B cell (primary cell): ENCODE results near the gene PWWP2B. TPM values are rescaled to one million over a fixed set of nuclear protein-coding genes. Genes with fewer than 3 reads are reported as not detected.
A peak's percentile ranks its signal among the peaks of the same experiment; 100 is the strongest.

Experiments used
- ATAC-seq: fragments of 200-7000 bp; cut with Tn5 transposase; one replicate; pipeline ENCODE4 v1.10.0; 2021; ENCODE audit warnings: low read depth, mild to moderate bottlenecking, moderate number of reproducible peaks, moderate library complexity
- CTCF ChIA-PET: fragments of 350-600 bp; sonication (Branson Sonifier 250); formaldehyde crosslinking; loops from one replicate; lab custom pipeline; 2021; ENCODE audit warnings: antibody characterized with exemption, inconsistent platforms; lab: Charles Lee
- POLR2A ChIA-PET: fragments of 350-600 bp; sonication (Branson Sonifier 250); formaldehyde crosslinking; loops from one replicate; lab custom pipeline; 2021; ENCODE audit warnings: antibody characterized with exemption; lab: Charles Lee
- DNase-seq: peaks from one replicate; pipeline ENCODE4 v3.0.0; 2013
- H2AFZ ChIP-seq: 2 replicates; pipeline ENCODE4 v1.6.1; 2012; ENCODE audit warnings: mild to moderate bottlenecking, low read depth, low read length; ENCODE audit not compliant: insufficient read depth, poor library complexity, severe bottlenecking
- H3K27ac ChIP-seq, 2 donors: 1 replicate in 1 of 2; 2 replicates in 1 of 2; pipeline ENCODE4 v1.5.1; 2012 to 2013; ENCODE audit warnings: low read length in 2 of 2, mild to moderate bottlenecking in 2 of 2, moderate library complexity in 1 of 2
- H3K27me3 ChIP-seq, 4 experiments: fragments of 200-600 bp in 1 of 4; sonication (generic) in 1 of 4; replicated peaks in 1 of 4; 1 replicate in 2 of 4; 2 replicates in 2 of 4; pipeline versions ENCODE4 v1.6.1 to v1.7.0; 2013 to 2016; ENCODE audit warnings: low read length in 3 of 4, mild to moderate bottlenecking in 2 of 4, mixed read lengths in 1 of 4, moderate library complexity in 1 of 4; ENCODE audit not compliant: insufficient read depth in 4 of 4, control insufficient read depth in 3 of 4; ENCODE audit errors: control extremely low read depth in 1 of 4
- H3K36me3 ChIP-seq, 2 experiments: replicated peaks in 1 of 2; 1 replicate in 1 of 2; 2 replicates in 1 of 2; pipeline versions ENCODE4 v1.6.1 to v1.7.1; 2013; ENCODE audit warnings: low read length in 1 of 2; ENCODE audit not compliant: insufficient read depth in 2 of 2, control insufficient read depth in 1 of 2; ENCODE audit errors: control extremely low read depth in 1 of 2, extremely low read depth in 1 of 2
- H3K4me1 ChIP-seq, 2 donors: fragments of 200-600 bp in 1 of 2; sonication (generic) in 1 of 2; 1 replicate in 1 of 2; 2 replicates in 1 of 2; pipeline versions ENCODE4 v1.5.1 to v1.6.1; 2013 to 2017; ENCODE audit warnings: low read length in 2 of 2; ENCODE audit not compliant: control insufficient read depth in 2 of 2, insufficient read depth in 2 of 2
- H3K4me2 ChIP-seq: replicated peaks from 2 replicates; pipeline ENCODE3; 2012; ENCODE audit warnings: mild to moderate bottlenecking, low read depth, low read length; ENCODE audit not compliant: poor library complexity, severe bottlenecking
- H3K4me3 ChIP-seq, 5 experiments: fragments of 200-600 bp in 1 of 5; sonication (generic) in 1 of 5; 1 replicate in 3 of 5; 2 replicates in 2 of 5; pipeline versions ENCODE4 v1.5.1 to v1.7.0; 2011 to 2016; ENCODE audit warnings: low read length in 4 of 5, mild to moderate bottlenecking in 4 of 5, low read depth in 2 of 5, control low read depth in 1 of 5, moderate library complexity in 1 of 5; ENCODE audit not compliant: insufficient read depth in 1 of 5; ENCODE audit errors: control extremely low read depth in 1 of 5, extremely low read depth in 1 of 5
- H3K79me2 ChIP-seq: fragments of 200-600 bp; sonication (generic); one replicate; pipeline ENCODE4 v1.6.0; 2016; ENCODE audit warnings: low read length; ENCODE audit not compliant: control insufficient read depth, insufficient read depth
- H3K9ac ChIP-seq: fragments of 200-600 bp; sonication (generic); 2 replicates; pipeline ENCODE4 v1.6.1; 2017; ENCODE audit warnings: mild to moderate bottlenecking, low read length, moderate library complexity
- H3K9me3 ChIP-seq, 3 donors: one replicate each; pipeline versions ENCODE4 v1.6.1 to v1.7.1; 2013; ENCODE audit warnings: low read length in 2 of 3; ENCODE audit not compliant: control insufficient read depth in 2 of 3, insufficient read depth in 1 of 3; ENCODE audit errors: control extremely low read depth in 1 of 3
- H4K20me1 ChIP-seq: 2 replicates; pipeline ENCODE4 v1.6.0; 2012; ENCODE audit warnings: mild to moderate bottlenecking, low read length; ENCODE audit not compliant: insufficient read depth, control insufficient read depth, poor library complexity, severe bottlenecking
- H3K27ac Mint-ChIP-seq: one replicate; pipeline ENCODE4 v1.8.0; 2021; ENCODE audit warnings: mixed read lengths
- H3K27me3 Mint-ChIP-seq: one replicate; pipeline ENCODE4 v1.8.0; 2021; ENCODE audit warnings: mixed read lengths
- H3K4me1 Mint-ChIP-seq: one replicate; pipeline ENCODE4 v1.8.0; 2021; ENCODE audit warnings: mixed read lengths
- H3K4me3 Mint-ChIP-seq: one replicate; pipeline ENCODE4 v1.8.0; 2021; ENCODE audit warnings: mixed read lengths
- H3K9me3 Mint-ChIP-seq: one replicate; pipeline ENCODE4 v1.8.0; 2022; ENCODE audit warnings: mixed read lengths; ENCODE audit not compliant: insufficient read depth
- CTCF ChIP-seq: fragments of 200-600 bp; IDR thresholded peaks from one replicate; pipeline ENCODE4 v1.8.0; 2022; ENCODE audit warnings: antibody characterized with exemption, mild to moderate bottlenecking
- EZH2 ChIP-seq: IDR thresholded peaks from 2 replicates; pipeline ENCODE4 v1.6.1; 2012; ENCODE audit warnings: borderline replicate concordance, low read depth, mild to moderate bottlenecking, moderate library complexity, low read length; ENCODE audit not compliant: insufficient read depth, poor library complexity, severe bottlenecking
- WGBS: methylation state at CpG from one replicate; pipeline ENCODE4 v1.1.5; 2013; ENCODE audit warnings: missing lambda C conversion rate; ENCODE audit not compliant: insufficient coverage; 5-methylcytosine and 5-hydroxymethylcytosine counted together
- intact Hi-C: fragments of 100-400 bp; cut with micrococcal nuclease; formaldehyde crosslinking; loops from one replicate; pipeline ENCODE4 v1.10.0; 2022
- polyA plus RNA-seq: library from polyadenylated mRNA; depleted of rRNA; stranded (reverse); fragments of >200 nt; gene quantifications from 2 replicates; pipeline ENCODE4 v1.2.3, GENCODE V29; 2012
- total RNA-seq, 2 donors: library from RNA; stranded (reverse); fragments of 120-200 nt in 1 of 2; gene quantifications; 1 replicate in 1 of 2; 2 replicates in 1 of 2; pipeline versions ENCODE4 v1.2.3 to v1.2.4, GENCODE V29; 2013 to 2022

PWWP2B gene
- total and polyA plus RNA-seq, 2 donors (not counting 1 experiment from before 2014, with no cell fraction given), result 13.6 to 34.4 TPM

DNA sequence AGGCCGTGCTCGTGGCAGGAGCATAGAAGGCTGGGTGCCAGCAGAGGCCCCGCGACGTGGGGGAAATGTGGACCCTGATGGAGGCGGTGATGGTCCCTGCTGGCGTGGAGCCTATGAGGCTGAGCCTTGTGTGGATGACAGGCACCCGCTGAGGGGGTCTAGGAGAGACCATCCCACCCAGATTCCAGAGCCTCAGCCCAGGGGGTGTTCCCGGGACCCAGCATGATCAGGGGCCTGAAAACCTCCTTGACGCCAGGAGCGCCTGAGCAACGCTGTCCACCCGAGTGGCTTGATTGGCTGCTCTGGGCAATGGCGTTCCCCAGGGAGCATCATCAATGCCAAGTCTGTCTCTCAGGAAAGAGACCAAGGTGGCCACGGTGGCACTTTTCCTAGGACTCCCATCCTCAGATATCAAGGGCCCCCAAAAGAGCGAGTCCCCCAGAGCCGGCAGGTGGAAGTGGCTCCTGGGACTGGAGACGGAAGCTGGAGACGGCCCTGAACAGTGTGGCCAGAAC is 61.1 kb downstream of the PWWP2B start:
- intact Hi-C loops, result loop anchor here (10.0 kb wide), 1 partner anchor 573 kb away; no protein-coding TSS in a partner anchor
- ChIA-PET CTCF (interaction anchor here (0.9 to 5.0 kb wide), 10 partner anchors 12 to 201 kb away, joined by 3 to 59 read pairs (median 4); no protein-coding TSS in a partner anchor), POLR2A (no interaction called here)
- no peak overlapping the region for H3K4me3 Mint-ChIP-seq
- H3K4me2 ChIP-seq, result peak overlapping the region; percentile 43
- H3K9me3 ChIP-seq, result no peaks in the 10 kb centered on the region
- H3K27ac Mint-ChIP-seq, result no peak overlapping the region
- H3K4me1 ChIP-seq, result peaks cover 9 to 10% of the 10 kb centered on the region in 2 donors
- no peaks in the 10 kb centered on the region for H3K36me3 ChIP-seq
- TF ChIP-seq EZH2 (no peak), CTCF (no peak)
- peaks cover 5% of the 10 kb centered on the region for H3K4me1 Mint-ChIP-seq
- H3K27ac ChIP-seq, result no peak overlapping the region
- ATAC-seq (no peak), DNase-seq (no peak)
- no peak overlapping the region for H3K4me3 ChIP-seq
- H3K79me2 ChIP-seq, result no peaks in the 10 kb centered on the region
- H3K9me3 Mint-ChIP-seq, result no peaks in the 10 kb centered on the region
- H3K9ac ChIP-seq, result no peak overlapping the region
- H3K27me3 Mint-ChIP-seq, result no peaks in the 10 kb centered on the region
- peaks cover 0 to 5% (median 0%) of the 10 kb centered on the region in 4 experiments for H3K27me3 ChIP-seq
- H4K20me1 ChIP-seq, result no peaks in the 10 kb centered on the region
- no peak overlapping the region for H2AFZ ChIP-seq
- 66% methylated on average over 19 of the region's 19 CpGs for WGBS

GRCh38 chr10:132458586-132459300 is 61.7 kb downstream of the PWWP2B start:
- Mint-ChIP-seq H3K4me3 (no peak overlapping the region), H3K27ac (no peak overlapping the region), H3K9me3 (no peaks in the 10 kb centered on the region), H3K27me3 (no peaks in the 10 kb centered on the region), H3K4me1 (peaks cover 2% of the 10 kb centered on the region)
- Histone ChIP-seq H3K27me3 (peaks cover 0 to 5% (median 0%) of the 10 kb centered on the region in 4 experiments), H3K27ac (no peak overlapping the region), H4K20me1 (no peaks in the 10 kb centered on the region), H2AFZ (no peak overlapping the region), H3K9ac (no peak overlapping the region), H3K4me1 (peaks cover 4% of the 10 kb centered on the region in 2 donors), H3K4me2 (peak overlapping the region; percentile 43), H3K36me3 (no peaks in the 10 kb centered on the region), H3K9me3 (no peaks in the 10 kb centered on the region), H3K4me3 (no peak overlapping the region), H3K79me2 (no peaks in the 10 kb centered on the region)
- DNase-seq (peak; percentile 82), ATAC-seq (peak; percentile 92)
- intact Hi-C loops, result loop anchor here (10.0 kb wide), 1 partner anchor 574 kb away; no protein-coding TSS in a partner anchor
- TF ChIP-seq CTCF, result peak; percentile 90
- TF ChIP-seq EZH2, result no peak
- WGBS, result 44% methylated on average over 31 of the region's 31 CpGs
- ChIA-PET POLR2A (no interaction called here), CTCF (interaction anchor here (0.8 to 5.0 kb wide), 19 partner anchors 12 to 233 kb away, joined by 3 to 59 read pairs (median 4); no protein-coding TSS in a partner anchor)
